HEK293T (cell line): ENCODE measurements around the gene SORBS2.

Source experiments
- BHLHE40 ChIP-seq: fragments of 450-650 bp; IDR thresholded peaks from 2 replicates; pipeline ENCODE4 v1.6.1; 2016; ENCODE audit warnings: mild to moderate bottlenecking, moderate library complexity, borderline replicate concordance
- CTBP1 ChIP-seq: fragments of 450-650 bp; IDR thresholded peaks from 2 replicates; pipeline ENCODE4 v1.6.1; 2016; ENCODE audit warnings: borderline replicate concordance
- FOXK2 ChIP-seq: fragments of 450-650 bp; IDR thresholded peaks from 2 replicates; pipeline ENCODE4 v1.6.1; 2016; ENCODE audit warnings: mild to moderate bottlenecking
- FOXM1 ChIP-seq: fragments of 450-650 bp; IDR thresholded peaks from 2 replicates; pipeline ENCODE4 v1.6.1; 2017; ENCODE audit warnings: mild to moderate bottlenecking, borderline replicate concordance
- HDGF ChIP-seq: fragments of 450-650 bp; IDR thresholded peaks from 2 replicates; pipeline ENCODE4 v1.6.1; 2017; ENCODE audit warnings: antibody characterized with exemption, borderline replicate concordance
- L3MBTL2 ChIP-seq: fragments of 450-650 bp; conservative IDR thresholded peaks from 2 replicates; pipeline ENCODE4 v1.6.1; 2016; ENCODE audit warnings: mild to moderate bottlenecking
- NFRKB ChIP-seq: fragments of 450-650 bp; IDR thresholded peaks from 2 replicates; pipeline ENCODE4 v1.6.1; 2016; ENCODE audit warnings: mild to moderate bottlenecking, moderate library complexity
- PKNOX1 ChIP-seq: fragments of 450-650 bp; IDR thresholded peaks from 2 replicates; pipeline ENCODE4 v1.6.1; 2016
- SP1 ChIP-seq: fragments of 450-650 bp; IDR thresholded peaks from 2 replicates; pipeline ENCODE4 v1.6.1; 2017
- SUZ12 ChIP-seq: fragments of 450-650 bp; IDR thresholded peaks from 2 replicates; pipeline ENCODE4 v1.6.1; 2016; ENCODE audit warnings: mild to moderate bottlenecking
- TARDBP ChIP-seq: fragments of 450-650 bp; IDR thresholded peaks from 2 replicates; pipeline ENCODE4 v1.6.1; 2016

GRCh38 chr4:185587427-185588161 lies 224.4 kb downstream of the SORBS2 start:
- TF ChIP-seq BHLHE40 (no peak), HDGF (no peak), SUZ12 (no peak), SP1 (no peak), NFRKB (no peak), FOXM1 (no peak), FOXK2 (no peak), PKNOX1 (no peak), L3MBTL2 (no peak), TARDBP (no peak), CTBP1 (no peak)
